ENCODE results near the gene ZKSCAN2.

Gene ZKSCAN2

DNA sequence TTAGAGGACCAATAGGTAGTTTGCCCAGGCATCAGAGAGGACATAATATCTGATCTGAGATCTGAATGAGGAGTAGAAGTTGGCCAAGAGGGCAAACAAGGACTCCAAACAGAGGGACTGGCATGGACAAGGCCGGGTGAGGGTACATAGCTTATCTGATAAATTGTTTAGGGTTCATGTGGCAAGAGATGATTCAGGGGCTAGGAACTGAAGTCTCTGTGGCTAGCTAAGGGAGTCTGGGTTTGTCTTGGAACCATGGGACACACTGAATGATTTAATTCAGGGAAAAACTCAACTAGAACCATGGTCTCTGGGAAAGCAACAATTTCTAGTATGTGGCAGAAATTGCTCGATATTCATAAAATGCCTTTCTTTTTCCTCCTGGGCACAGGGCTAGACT, 45.0 kb downstream of the ZKSCAN2 start:
- no peak for DNase-seq (ENCODE audit: extremely low read depth, insufficient read length)
- TF ChIP-seq, protein P1, sequence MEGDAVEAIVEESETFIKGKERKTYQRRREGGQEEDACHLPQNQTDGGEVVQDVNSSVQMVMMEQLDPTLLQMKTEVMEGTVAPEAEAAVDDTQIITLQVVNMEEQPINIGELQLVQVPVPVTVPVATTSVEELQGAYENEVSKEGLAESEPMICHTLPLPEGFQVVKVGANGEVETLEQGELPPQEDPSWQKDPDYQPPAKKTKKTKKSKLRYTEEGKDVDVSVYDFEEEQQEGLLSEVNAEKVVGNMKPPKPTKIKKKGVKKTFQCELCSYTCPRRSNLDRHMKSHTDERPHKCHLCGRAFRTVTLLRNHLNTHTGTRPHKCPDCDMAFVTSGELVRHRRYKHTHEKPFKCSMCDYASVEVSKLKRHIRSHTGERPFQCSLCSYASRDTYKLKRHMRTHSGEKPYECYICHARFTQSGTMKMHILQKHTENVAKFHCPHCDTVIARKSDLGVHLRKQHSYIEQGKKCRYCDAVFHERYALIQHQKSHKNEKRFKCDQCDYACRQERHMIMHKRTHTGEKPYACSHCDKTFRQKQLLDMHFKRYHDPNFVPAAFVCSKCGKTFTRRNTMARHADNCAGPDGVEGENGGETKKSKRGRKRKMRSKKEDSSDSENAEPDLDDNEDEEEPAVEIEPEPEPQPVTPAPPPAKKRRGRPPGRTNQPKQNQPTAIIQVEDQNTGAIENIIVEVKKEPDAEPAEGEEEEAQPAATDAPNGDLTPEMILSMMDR (IDR thresholded peaks at IDR 0.05; ENCODE audit: insufficient read depth, low read length, poor library complexity, severe bottlenecking) = no peak
- Histone ChIP-seq H3K4me3 (replicated peaks; ENCODE audit: low read depth, low read length) (no peak overlapping the region), H3K27me3 (replicated peaks; ENCODE audit: control insufficient read depth, insufficient read depth, low read length) (no peaks in the 10 kb centered on the region; the same call in none of the 2 replicates), H3K36me3 (ENCODE audit: control insufficient read depth, insufficient read depth, low read length) (no peaks in the 10 kb centered on the region)

DNA sequence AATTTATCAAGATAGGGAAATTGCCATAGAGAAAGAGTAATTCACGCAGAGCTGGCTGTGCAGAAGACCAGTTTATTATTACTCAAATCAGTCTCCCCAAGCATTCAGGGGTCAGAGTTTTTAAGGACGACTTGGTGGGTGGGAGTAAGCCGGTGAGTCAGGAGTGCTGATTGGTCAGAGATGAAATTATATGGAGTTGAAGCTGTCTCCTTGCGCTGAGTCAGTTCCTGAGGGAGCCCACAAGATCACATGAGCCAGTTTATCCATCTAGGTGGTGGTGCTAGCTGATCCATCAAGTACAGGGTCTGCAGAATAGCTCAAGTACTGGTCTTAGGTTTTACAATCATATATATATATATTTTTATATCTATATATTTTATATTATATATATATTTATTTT, 46.9 kb downstream of the ZKSCAN2 start:
- no peak for DNase-seq (ENCODE audit: extremely low read depth, insufficient read length)
- TF ChIP-seq, protein P1 (IDR thresholded peaks at IDR 0.05; ENCODE audit: insufficient read depth, low read length, poor library complexity, severe bottlenecking) = no peak
- Histone ChIP-seq H3K27me3 (replicated peaks; ENCODE audit: control insufficient read depth, insufficient read depth, low read length) (no peaks in the 10 kb centered on the region; the same call in 1 of the 2 replicates), H3K36me3 (ENCODE audit: control insufficient read depth, insufficient read depth, low read length) (no peaks in the 10 kb centered on the region), H3K4me3 (replicated peaks; ENCODE audit: low read depth, low read length) (no peak overlapping the region)

DNA sequence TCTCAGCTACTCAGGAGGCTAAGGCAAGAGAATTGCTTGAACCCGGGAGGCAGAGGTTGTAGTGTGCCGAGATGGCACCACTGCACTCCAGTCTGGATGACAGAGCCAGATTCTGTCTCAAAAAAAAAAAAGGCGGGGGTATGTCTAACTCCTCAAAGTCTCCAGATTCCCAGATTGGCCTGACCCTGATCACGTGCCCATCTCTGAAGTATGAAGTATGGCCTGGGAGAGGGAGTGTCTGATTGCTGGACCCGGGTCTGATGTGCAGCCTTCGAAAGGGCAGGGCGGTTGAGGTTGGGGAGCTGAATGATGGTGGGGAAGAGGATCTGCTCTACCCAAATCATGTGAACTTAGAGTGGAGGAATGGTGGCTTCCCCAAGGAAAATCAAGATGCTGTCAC, 58.2 kb downstream of the ZKSCAN2 start:
- no peaks in the 10 kb centered on the region for H3K36me3 ChIP-seq (ENCODE audit: control insufficient read depth, insufficient read depth, low read length)
- no peak for DNase-seq (ENCODE audit: extremely low read depth, insufficient read length)
- H3K27me3 ChIP-seq (replicated peaks; ENCODE audit: control insufficient read depth, insufficient read depth, low read length) = no peaks in the 10 kb centered on the region
- H3K4me3 ChIP-seq (replicated peaks; ENCODE audit: low read depth, low read length) = no peak overlapping the region
- TF ChIP-seq, protein P1 (IDR thresholded peaks at IDR 0.05; ENCODE audit: insufficient read depth, low read length, poor library complexity, severe bottlenecking) = no peak

DNA sequence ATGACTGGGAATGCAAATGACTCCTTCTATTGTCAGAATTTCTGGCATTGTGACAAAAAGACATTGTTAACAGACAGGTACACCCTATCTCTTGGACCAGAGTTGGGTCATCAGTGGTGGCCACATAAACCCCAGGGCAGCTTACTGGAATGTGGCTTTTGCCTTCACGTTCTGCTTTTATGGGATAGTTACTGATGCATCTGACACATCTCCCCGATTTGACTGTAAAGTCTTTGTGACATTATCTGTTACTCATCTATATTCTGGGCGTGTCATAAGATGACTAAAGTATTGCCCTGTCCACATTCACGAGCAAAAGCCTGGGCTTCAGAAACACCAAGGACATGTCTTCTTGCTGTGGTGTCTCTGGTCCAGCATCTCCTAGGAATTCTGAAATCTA, 59.6 kb downstream of the ZKSCAN2 start:
- DNase-seq (ENCODE audit: extremely low read depth, insufficient read length) = no peak
- Histone ChIP-seq H3K4me3 (replicated peaks; ENCODE audit: low read depth, low read length) (no peak overlapping the region), H3K36me3 (ENCODE audit: control insufficient read depth, insufficient read depth, low read length) (no peaks in the 10 kb centered on the region), H3K27me3 (replicated peaks; ENCODE audit: control insufficient read depth, insufficient read depth, low read length) (no peaks in the 10 kb centered on the region)
- TF ChIP-seq, protein P1 (IDR thresholded peaks at IDR 0.05; ENCODE audit: insufficient read depth, low read length, poor library complexity, severe bottlenecking) = no peak

DNA sequence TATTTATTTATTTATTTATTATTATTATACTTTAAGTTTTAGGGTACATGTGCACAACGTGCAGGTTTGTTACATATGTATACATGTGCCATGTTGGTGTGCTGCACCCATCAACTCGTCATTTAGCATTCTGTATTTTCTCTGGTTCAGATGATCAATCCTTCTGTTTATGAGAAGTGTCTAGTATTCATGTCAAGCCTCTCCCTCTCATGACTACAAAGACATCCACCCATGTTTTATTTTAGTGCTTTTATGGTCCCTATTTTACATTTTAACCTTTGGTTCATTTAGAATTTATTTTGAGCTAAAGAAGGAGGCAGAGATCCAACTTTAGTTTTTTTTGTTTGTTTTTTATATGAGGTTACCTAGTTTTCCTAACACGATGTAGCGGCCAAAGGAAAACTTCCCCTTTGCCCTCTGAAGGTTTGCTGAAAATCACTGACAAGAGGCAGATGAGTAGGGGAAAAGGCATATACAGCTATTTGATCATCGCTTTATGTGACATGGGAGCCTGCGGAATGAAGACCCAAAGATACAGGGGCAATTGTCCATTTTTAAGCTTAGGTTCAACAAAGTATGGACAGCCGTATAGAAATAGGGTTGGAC, 63.3 kb downstream of the ZKSCAN2 start:
- H3K36me3 ChIP-seq (ENCODE audit: control insufficient read depth, insufficient read depth, low read length) = no peaks in the 10 kb centered on the region
- TF ChIP-seq, protein P1 (IDR thresholded peaks at IDR 0.05; ENCODE audit: insufficient read depth, low read length, poor library complexity, severe bottlenecking) = no peak
- no peak for DNase-seq (ENCODE audit: extremely low read depth, insufficient read length)
- no peak overlapping the region for H3K4me3 ChIP-seq (replicated peaks; ENCODE audit: low read depth, low read length)
- H3K27me3 ChIP-seq (replicated peaks; ENCODE audit: control insufficient read depth, insufficient read depth, low read length) = no peaks in the 10 kb centered on the region

DNA sequence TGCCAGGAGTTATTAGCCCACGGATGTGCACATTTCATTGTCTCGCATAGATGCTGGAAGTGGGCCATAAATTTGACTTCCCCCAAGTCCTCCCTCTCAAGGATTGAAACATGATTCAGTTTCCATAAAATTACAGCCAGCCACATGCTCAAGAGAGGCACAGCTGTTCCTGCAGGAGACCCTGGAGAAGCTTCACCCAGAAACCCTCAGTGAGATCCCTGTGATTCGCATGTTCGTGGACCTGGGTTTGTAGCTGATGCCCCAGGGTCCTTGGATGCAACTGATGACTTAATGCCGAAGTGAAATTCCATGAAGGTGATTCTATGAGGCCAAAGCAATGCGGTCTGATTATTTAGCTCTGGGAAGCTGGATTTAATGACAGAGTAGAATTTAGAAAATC, 65.5 kb downstream of the ZKSCAN2 start:
- H3K27me3 ChIP-seq (replicated peaks; ENCODE audit: control insufficient read depth, insufficient read depth, low read length) = no peaks in the 10 kb centered on the region
- no peak overlapping the region for H3K4me3 ChIP-seq (replicated peaks; ENCODE audit: low read depth, low read length)
- no peaks in the 10 kb centered on the region for H3K36me3 ChIP-seq (ENCODE audit: control insufficient read depth, insufficient read depth, low read length)
- TF ChIP-seq, protein P1 (IDR thresholded peaks at IDR 0.05; ENCODE audit: insufficient read depth, low read length, poor library complexity, severe bottlenecking) = no peak
- no peak for DNase-seq (ENCODE audit: extremely low read depth, insufficient read length)

Data from GM06990 (cell line).